HCT116 (cell line): ENCODE data around the gene MAN2A2. TPM values are rescaled to one million over a fixed set of nuclear protein-coding genes. Genes with fewer than 3 reads are reported as not detected.

Source experiments
- ATAC-seq: fragments of 200-7000 bp; cut with Tn5 transposase; 2 replicates; pipeline ENCODE4 v1.9.1; 2020; ENCODE audit warnings: mild to moderate bottlenecking, moderate library complexity
- BruUV-seq: library from RNA; stranded (reverse); fragments of 400-500 nt; replicated peaks from 2 replicates; lab custom pipeline; 2021; lab: Mats Ljungman, UMichigan
- CTCF ChIA-PET: fragments of 300-600 bp; sonication (Branson Sonifier 250); formaldehyde crosslinking; loops from one replicate; lab custom pipeline; 2021; ENCODE audit warnings: antibody characterized with exemption; lab: Charles Lee
- POLR2A ChIA-PET: fragments of 300-600, 350-600 bp; sonication (Branson Sonifier 250); formaldehyde crosslinking; loops from one replicate; lab custom pipeline; 2021; ENCODE audit warnings: antibody characterized with exemption; lab: Charles Lee
- RAD21 ChIA-PET, 2 experiments: fragments of 300-600 bp; sonication (Branson Sonifier 250); formaldehyde crosslinking; loops; one replicate each; lab custom pipeline; 2023; ENCODE audit warnings: low total read pairs in 2 of 2; ENCODE audit not compliant: uncharacterized antibody in 2 of 2, unreplicated experiment in 2 of 2, low non-redundant PET in 1 of 2; lab: Charles Lee
- DNase-seq: peaks from one replicate; pipeline ENCODE4 v3.0.0-alpha.2; 2010; ENCODE audit warnings: low read depth, low spot score
- H2AFZ ChIP-seq: fragments of 200-600 bp; shearing (Covaris generic), sonication (generic); 2 replicates; pipeline ENCODE4 v1.6.1; 2017; ENCODE audit warnings: low read depth, mixed run types, mixed read lengths, antibody characterized with exemption, low read length; ENCODE audit not compliant: poor library complexity, severe bottlenecking
- H3K27ac ChIP-seq: 2 replicates; pipeline ENCODE4 v1.5.1; 2012; ENCODE audit warnings: low read depth, low read length
- H3K27me3 ChIP-seq: fragments of 200-600 bp; sonication (generic); 2 replicates; pipeline ENCODE4 v1.6.1; 2016; ENCODE audit warnings: mixed run types, low read length, mixed read lengths; ENCODE audit not compliant: insufficient read depth
- H3K36me3 ChIP-seq, 2 experiments: fragments of 200-500 bp in 1 of 2; fragments of 200-600 bp in 1 of 2; sonication (Bioruptor generic) in 1 of 2; sonication (generic) in 1 of 2; 2 replicates each; pipeline versions ENCODE4 v1.5.1 to v1.6.1; 2014 to 2016; ENCODE audit warnings: low read length in 2 of 2, inconsistent platforms in 1 of 2, mixed read lengths in 1 of 2, mixed run types in 1 of 2; ENCODE audit not compliant: insufficient read depth in 2 of 2, control insufficient read depth in 1 of 2
- H3K4me1 ChIP-seq, 2 experiments: fragments of 200-600 bp in 1 of 2; sonication (generic) in 1 of 2; 2 replicates each; pipeline versions ENCODE4 v1.5.1 to v1.6.1; 2012 to 2017; ENCODE audit warnings: low read length in 2 of 2, inconsistent platforms in 1 of 2, mild to moderate bottlenecking in 1 of 2, mixed read lengths in 1 of 2, mixed run types in 1 of 2, moderate library complexity in 1 of 2; ENCODE audit not compliant: insufficient read depth in 2 of 2, control insufficient read depth in 1 of 2
- H3K4me2 ChIP-seq: fragments of 200-600 bp; sonication (generic); 2 replicates; pipeline ENCODE4 v1.6.1; 2017; ENCODE audit warnings: mixed run types, low read length, mixed read lengths
- H3K4me3 ChIP-seq, 2 experiments: fragments of 200-600 bp in 1 of 2; sonication (generic) in 1 of 2; replicated peaks in 1 of 2; 2 replicates each; pipeline ENCODE4 v1.5.1; 2011 to 2016; ENCODE audit warnings: low read length in 2 of 2, control low read depth in 1 of 2, low read depth in 1 of 2, mild to moderate bottlenecking in 1 of 2, mixed read lengths in 1 of 2, mixed run types in 1 of 2
- H3K79me2 ChIP-seq: fragments of 200-600 bp; sonication (generic); 2 replicates; pipeline ENCODE4 v1.6.1; 2017; ENCODE audit warnings: mild to moderate bottlenecking, mixed run types, low read length, moderate library complexity, mixed read lengths; ENCODE audit not compliant: insufficient read depth
- H3K9ac ChIP-seq: fragments of 200-600 bp; sonication (generic); 2 replicates; pipeline ENCODE4 v1.6.1; 2016; ENCODE audit warnings: low read length, mixed read lengths
- H3K9me2 ChIP-seq: fragments of 200-600 bp; sonication (generic), shearing (Covaris generic); 2 replicates; pipeline ENCODE4 v1.6.1; 2017; ENCODE audit warnings: mixed run types, mild to moderate bottlenecking, moderate library complexity; ENCODE audit not compliant: insufficient read depth
- H3K9me3 ChIP-seq, 2 experiments: fragments of 200-500 bp in 1 of 2; fragments of 200-600 bp in 1 of 2; sonication (Bioruptor generic) in 1 of 2; sonication (generic) in 1 of 2; 2 replicates each; pipeline ENCODE4 v1.6.1; 2014 to 2017; ENCODE audit warnings: low read length in 2 of 2, mixed read lengths in 2 of 2, inconsistent platforms in 1 of 2, low read depth in 1 of 2, mild to moderate bottlenecking in 1 of 2, mixed run types in 1 of 2, moderate library complexity in 1 of 2; ENCODE audit not compliant: control insufficient read depth in 1 of 2, insufficient read depth in 1 of 2
- H4K20me1 ChIP-seq: fragments of 200-600 bp; sonication (generic), shearing (Covaris generic); 2 replicates; pipeline ENCODE4 v1.6.1; 2017; ENCODE audit warnings: mixed run types, mild to moderate bottlenecking, moderate library complexity; ENCODE audit not compliant: insufficient read depth
- POLR2AphosphoS5 ChIP-seq: IDR thresholded peaks from 2 replicates; pipeline ENCODE4 v1.6.1; 2011; ENCODE audit warnings: mild to moderate bottlenecking, low read depth, low read length, moderate library complexity
- RAD21 ChIP-seq: IDR thresholded peaks from 2 replicates; pipeline ENCODE4 v1.6.1; 2012; ENCODE audit warnings: low read depth, mild to moderate bottlenecking
- TCF7L2 ChIP-seq: IDR thresholded peaks from 2 replicates; pipeline ENCODE4 v1.7.0; 2011; ENCODE audit warnings: borderline replicate concordance, inconsistent platforms; ENCODE audit not compliant: insufficient read depth, insufficient read length; ENCODE audit errors: extremely low read depth
- ZFX ChIP-seq: fragments of 450-650 bp; IDR thresholded peaks from 2 replicates; pipeline ENCODE4 v1.6.1; 2017
- intact Hi-C: fragments of 100-400 bp; cut with micrococcal nuclease; formaldehyde crosslinking; loops from 2 replicates; pipeline ENCODE4 v1.10.0; 2022
- total RNA-seq: library from RNA; stranded (reverse); gene quantifications from one replicate; pipeline ENCODE4 v1.2.1, GENCODE V29; 2021; ENCODE audit not compliant: unreplicated experiment
- TF ChIP-seq, protein P1 (sequence below), 3 experiments: fragments of 200-600 bp in 1 of 3; sonication (generic) in 1 of 3; IDR thresholded peaks in 2 of 3; conservative IDR thresholded peaks in 1 of 3; 2 replicates each; pipeline ENCODE4 v1.5.1; 2012 to 2017; ENCODE audit warnings: low read depth in 2 of 3, low read length in 2 of 3, antibody characterized with exemption in 1 of 3, borderline replicate concordance in 1 of 3, control low read depth in 1 of 3, mild to moderate bottlenecking in 1 of 3, mixed read lengths in 1 of 3, mixed run types in 1 of 3, moderate library complexity in 1 of 3; ENCODE audit not compliant: insufficient read depth in 1 of 3
- TF ChIP-seq, protein P2 (sequence below): IDR thresholded peaks from 2 replicates; pipeline ENCODE4 v1.6.1; 2012; ENCODE audit warnings: low read depth

Gene MAN2A2
- total RNA-seq, 1 experiment from 2014 or later: 44.9 TPM

DNA sequence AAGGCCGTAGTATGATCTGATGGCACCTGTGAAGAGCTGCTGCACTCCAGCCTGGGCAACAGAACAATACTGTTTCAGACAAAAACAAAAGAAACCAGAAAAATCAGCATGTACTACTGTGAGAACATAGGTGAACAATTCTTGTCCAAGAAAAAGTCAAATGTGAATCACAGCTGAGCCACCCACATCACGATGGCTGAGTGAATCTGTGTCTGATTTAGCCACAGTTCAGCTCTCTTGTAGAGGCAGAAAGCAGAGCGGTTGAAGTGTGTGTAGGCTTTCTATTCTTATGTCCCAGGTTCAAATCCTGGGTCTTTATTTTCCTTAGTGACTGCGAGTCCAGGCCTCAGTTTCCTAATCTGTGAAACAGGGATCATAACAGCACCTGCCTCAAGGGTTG lies 39.1 kb upstream of the MAN2A2 start:
- ATAC-seq (no peak), DNase-seq (no peak)
- H3K9ac ChIP-seq: no peak overlapping the region
- no peaks in the 10 kb centered on the region for H3K79me2 ChIP-seq
- ChIA-PET RAD21 (no interaction called here), POLR2A (interaction anchor here (0.7 kb wide), 1 partner anchor 23 kb away, joined by 3 read pairs; no protein-coding TSS in a partner anchor), CTCF (no interaction called here)
- H3K27me3 ChIP-seq: no peaks in the 10 kb centered on the region
- intact Hi-C loops: loop anchor here (5.0 kb wide), 1 partner anchor 147 kb away; the partner anchor contains the start of gene BLM
- TF ChIP-seq ZFX: no peak
- TF ChIP-seq TCF7L2: no peak
- no peak for TF ChIP-seq POLR2AphosphoS5
- TF ChIP-seq, protein P1, sequence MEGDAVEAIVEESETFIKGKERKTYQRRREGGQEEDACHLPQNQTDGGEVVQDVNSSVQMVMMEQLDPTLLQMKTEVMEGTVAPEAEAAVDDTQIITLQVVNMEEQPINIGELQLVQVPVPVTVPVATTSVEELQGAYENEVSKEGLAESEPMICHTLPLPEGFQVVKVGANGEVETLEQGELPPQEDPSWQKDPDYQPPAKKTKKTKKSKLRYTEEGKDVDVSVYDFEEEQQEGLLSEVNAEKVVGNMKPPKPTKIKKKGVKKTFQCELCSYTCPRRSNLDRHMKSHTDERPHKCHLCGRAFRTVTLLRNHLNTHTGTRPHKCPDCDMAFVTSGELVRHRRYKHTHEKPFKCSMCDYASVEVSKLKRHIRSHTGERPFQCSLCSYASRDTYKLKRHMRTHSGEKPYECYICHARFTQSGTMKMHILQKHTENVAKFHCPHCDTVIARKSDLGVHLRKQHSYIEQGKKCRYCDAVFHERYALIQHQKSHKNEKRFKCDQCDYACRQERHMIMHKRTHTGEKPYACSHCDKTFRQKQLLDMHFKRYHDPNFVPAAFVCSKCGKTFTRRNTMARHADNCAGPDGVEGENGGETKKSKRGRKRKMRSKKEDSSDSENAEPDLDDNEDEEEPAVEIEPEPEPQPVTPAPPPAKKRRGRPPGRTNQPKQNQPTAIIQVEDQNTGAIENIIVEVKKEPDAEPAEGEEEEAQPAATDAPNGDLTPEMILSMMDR (IDR thresholded peaks at IDR 0.05 in 2 of 3, conservative IDR thresholded peaks at IDR 0.05 in 1 of 3; ENCODE audit: borderline replicate concordance in 1 of 3, insufficient read depth in 1 of 3, low read depth in 2 of 3, low read length in 2 of 3): no peak
- TF ChIP-seq, protein P2, sequence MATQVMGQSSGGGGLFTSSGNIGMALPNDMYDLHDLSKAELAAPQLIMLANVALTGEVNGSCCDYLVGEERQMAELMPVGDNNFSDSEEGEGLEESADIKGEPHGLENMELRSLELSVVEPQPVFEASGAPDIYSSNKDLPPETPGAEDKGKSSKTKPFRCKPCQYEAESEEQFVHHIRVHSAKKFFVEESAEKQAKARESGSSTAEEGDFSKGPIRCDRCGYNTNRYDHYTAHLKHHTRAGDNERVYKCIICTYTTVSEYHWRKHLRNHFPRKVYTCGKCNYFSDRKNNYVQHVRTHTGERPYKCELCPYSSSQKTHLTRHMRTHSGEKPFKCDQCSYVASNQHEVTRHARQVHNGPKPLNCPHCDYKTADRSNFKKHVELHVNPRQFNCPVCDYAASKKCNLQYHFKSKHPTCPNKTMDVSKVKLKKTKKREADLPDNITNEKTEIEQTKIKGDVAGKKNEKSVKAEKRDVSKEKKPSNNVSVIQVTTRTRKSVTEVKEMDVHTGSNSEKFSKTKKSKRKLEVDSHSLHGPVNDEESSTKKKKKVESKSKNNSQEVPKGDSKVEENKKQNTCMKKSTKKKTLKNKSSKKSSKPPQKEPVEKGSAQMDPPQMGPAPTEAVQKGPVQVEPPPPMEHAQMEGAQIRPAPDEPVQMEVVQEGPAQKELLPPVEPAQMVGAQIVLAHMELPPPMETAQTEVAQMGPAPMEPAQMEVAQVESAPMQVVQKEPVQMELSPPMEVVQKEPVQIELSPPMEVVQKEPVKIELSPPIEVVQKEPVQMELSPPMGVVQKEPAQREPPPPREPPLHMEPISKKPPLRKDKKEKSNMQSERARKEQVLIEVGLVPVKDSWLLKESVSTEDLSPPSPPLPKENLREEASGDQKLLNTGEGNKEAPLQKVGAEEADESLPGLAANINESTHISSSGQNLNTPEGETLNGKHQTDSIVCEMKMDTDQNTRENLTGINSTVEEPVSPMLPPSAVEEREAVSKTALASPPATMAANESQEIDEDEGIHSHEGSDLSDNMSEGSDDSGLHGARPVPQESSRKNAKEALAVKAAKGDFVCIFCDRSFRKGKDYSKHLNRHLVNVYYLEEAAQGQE: no peak
- no peak for TF ChIP-seq RAD21
- peaks cover 34 to 63% of the 10 kb centered on the region in 2 experiments for H3K4me1 ChIP-seq
- no peaks in the 10 kb centered on the region for H3K9me3 ChIP-seq
- H2AFZ ChIP-seq: no peak overlapping the region
- H4K20me1 ChIP-seq: no peaks in the 10 kb centered on the region
- H3K9me2 ChIP-seq: no peaks in the 10 kb centered on the region
- no peaks in the 10 kb centered on the region for H3K36me3 ChIP-seq
- peak overlapping the region; percentile 15; the same call in 1 of the 2 replicates for H3K4me2 ChIP-seq
- BruUV-seq: no TSS peak
- H3K27ac ChIP-seq: no peak overlapping the region
- H3K4me3 ChIP-seq: no peak overlapping the region
